ENCODE results near the gene TEX22. TPM values are rescaled to one million over a fixed set of nuclear protein-coding genes. Genes with fewer than 3 reads are reported as not detected.

TEX22 gene
- polyA plus RNA-seq, 1 experiment = 0.17 TPM

- TF ChIP-seq CTCF (IDR thresholded peaks at IDR 0.05; ENCODE audit: insufficient read depth, low read depth, low read length) = no peak
- ChIA-PET CTCF (interaction anchor here (1.0 to 3.5 kb wide), 2 partner anchors 123 to 161 kb away, joined by 3 to 18 read pairs; partner anchors contain the start of gene TEDC1), POLR2A (no interaction called here)
- H3K36me3 ChIP-seq (ENCODE audit: control insufficient read depth, insufficient read depth, low read length) = peaks cover 3% of the 10 kb centered on the region; the same call in 1 of the 2 replicates
- DNase-seq (ENCODE audit: low read depth) = no peak
- no peak overlapping the region for H3K4me3 ChIP-seq (ENCODE audit: low read depth, low read length)
- no peaks in the 10 kb centered on the region for H3K27me3 ChIP-seq (ENCODE audit: control insufficient read depth, insufficient read depth, low read length)
Measured at GRCh38 chr14:105367116-105368031, 31.0 kb upstream of the TEX22 start.

GRCh38 chr14:105368032-105368417, 30.3 kb upstream of the TEX22 start:
- ChIA-PET POLR2A (no interaction called here), CTCF (interaction anchor here (1.0 kb wide), 1 partner anchor 160 kb away, joined by 3 read pairs; no protein-coding TSS in a partner anchor)
- no peak for DNase-seq (ENCODE audit: low read depth)
- Histone ChIP-seq H3K4me3 (ENCODE audit: low read depth, low read length) (no peak overlapping the region), H3K36me3 (ENCODE audit: control insufficient read depth, insufficient read depth, low read length) (peaks cover 3% of the 10 kb centered on the region; the same call in 1 of the 2 replicates), H3K27me3 (ENCODE audit: control insufficient read depth, insufficient read depth, low read length) (no peaks in the 10 kb centered on the region)
- TF ChIP-seq CTCF (IDR thresholded peaks at IDR 0.05; ENCODE audit: insufficient read depth, low read depth, low read length) = no peak

DNA sequence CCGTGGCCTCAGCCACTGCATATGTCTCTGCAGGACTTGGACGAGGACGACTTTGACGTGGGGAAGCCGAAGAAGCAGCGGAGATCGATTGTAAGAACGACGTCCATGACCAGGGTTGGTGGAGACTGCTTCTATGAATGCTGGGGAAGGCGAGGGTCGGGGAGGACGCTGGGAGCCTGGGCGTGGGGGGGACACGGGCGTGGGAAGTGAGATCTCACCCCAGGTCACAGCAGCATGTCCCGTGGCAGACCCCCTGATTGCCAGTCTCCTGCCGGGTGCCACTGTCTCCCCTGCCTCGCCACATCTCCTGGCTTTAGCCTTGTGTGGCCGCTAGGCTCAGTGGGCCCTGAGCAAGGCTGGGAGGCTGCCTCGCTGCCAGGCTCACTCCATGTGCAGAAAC, 29.9 kb upstream of the TEX22 start:
- H3K4me3 ChIP-seq (ENCODE audit: low read depth, low read length) = no peak overlapping the region
- peaks cover 3% of the 10 kb centered on the region; the same call in 1 of the 2 replicates for H3K36me3 ChIP-seq (ENCODE audit: control insufficient read depth, insufficient read depth, low read length)
- H3K27me3 ChIP-seq (ENCODE audit: control insufficient read depth, insufficient read depth, low read length) = no peaks in the 10 kb centered on the region
- CTCF ChIA-PET = interaction anchor here (0.9 to 5.7 kb wide), 3 partner anchors 9 to 121 kb away, joined by 3 to 25 read pairs (median 6); no protein-coding TSS in a partner anchor
- POLR2A ChIA-PET = no interaction called here
- DNase-seq (ENCODE audit: low read depth) = no peak
- no peak for TF ChIP-seq CTCF (IDR thresholded peaks at IDR 0.05; ENCODE audit: insufficient read depth, low read depth, low read length)

DNA sequence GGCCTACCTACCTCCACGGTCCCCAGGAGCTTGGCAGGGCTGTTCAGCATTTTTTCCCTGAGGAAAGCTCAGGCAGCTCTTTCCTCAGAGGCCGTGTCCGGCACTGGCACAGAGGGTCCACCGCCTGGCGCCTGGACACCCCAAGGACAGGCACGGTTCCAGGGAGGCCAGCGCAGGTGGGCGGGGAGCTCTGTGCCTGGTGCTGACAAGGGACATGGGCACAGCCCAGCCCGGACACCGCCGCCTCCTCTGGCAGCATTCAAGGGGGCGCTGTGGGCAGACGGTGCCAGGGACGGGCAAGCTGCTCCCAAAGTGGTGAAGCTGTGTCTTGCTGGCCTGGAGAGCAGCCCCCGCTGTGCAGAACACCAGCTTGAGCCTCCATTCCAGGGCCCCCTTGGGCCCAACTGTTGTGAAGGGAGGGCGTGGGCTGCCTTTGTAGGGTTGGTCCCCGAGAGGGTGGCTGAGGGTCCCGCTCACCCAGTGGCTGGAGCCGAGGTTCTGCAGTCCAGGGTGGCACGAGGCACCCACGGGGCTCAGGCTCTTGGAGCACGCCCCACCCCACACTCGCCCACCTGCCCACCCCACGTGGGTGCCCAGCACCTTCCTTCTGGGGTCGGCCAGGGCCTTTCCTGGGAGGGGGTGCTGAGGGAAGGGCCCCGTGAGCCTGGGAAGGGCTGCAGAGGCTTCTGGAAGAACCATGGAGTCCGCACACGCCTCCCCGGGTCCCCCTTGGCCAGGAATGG, 29.3 kb upstream of the TEX22 start:
- no peak for DNase-seq (ENCODE audit: low read depth)
- Histone ChIP-seq H3K4me3 (ENCODE audit: low read depth, low read length) (no peak overlapping the region), H3K27me3 (ENCODE audit: control insufficient read depth, insufficient read depth, low read length) (no peaks in the 10 kb centered on the region), H3K36me3 (ENCODE audit: control insufficient read depth, insufficient read depth, low read length) (peaks cover 3% of the 10 kb centered on the region; the same call in 1 of the 2 replicates)
- ChIA-PET POLR2A (no interaction called here), CTCF (interaction anchor here (0.9 to 5.7 kb wide), 4 partner anchors 9 to 121 kb away, joined by 3 to 25 read pairs (median 6); no protein-coding TSS in a partner anchor)
- no peak for TF ChIP-seq CTCF (IDR thresholded peaks at IDR 0.05; ENCODE audit: insufficient read depth, low read depth, low read length)

DNA sequence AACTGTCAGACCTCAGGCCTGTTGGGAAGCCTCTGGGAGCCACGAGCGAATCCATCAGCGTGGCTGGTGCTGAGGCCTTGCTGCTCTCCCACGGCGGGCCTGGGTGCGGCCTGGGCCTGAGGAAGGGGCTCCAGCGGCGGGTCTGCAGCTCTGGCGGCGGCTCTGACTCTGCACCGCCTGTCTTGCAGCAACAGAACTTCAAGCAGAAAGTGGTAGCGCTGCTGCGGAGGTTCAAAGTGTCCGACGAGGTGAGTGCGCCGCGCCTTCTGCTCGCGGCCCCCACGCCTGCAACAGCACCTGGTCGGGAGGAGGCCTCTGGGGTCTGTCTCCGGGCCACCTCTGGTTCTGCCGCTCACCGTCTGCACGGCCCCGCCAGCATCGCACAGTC, 28.7 kb upstream of the TEX22 start:
- ChIA-PET CTCF (interaction anchor here (1.0 to 5.7 kb wide), 10 partner anchors 8 to 162 kb away, joined by 3 to 84 read pairs (median 10); partner anchors contain the start of genes TEDC1 and TMEM121), POLR2A (no interaction called here)
- no peak for TF ChIP-seq CTCF (IDR thresholded peaks at IDR 0.05; ENCODE audit: insufficient read depth, low read depth, low read length)

More for the DNA sequence above, 28.7 kb upstream of the TEX22 start:
- Histone ChIP-seq H3K27me3 (ENCODE audit: control insufficient read depth, insufficient read depth, low read length) (no peaks in the 10 kb centered on the region), H3K4me3 (ENCODE audit: low read depth, low read length) (no peak overlapping the region), H3K36me3 (ENCODE audit: control insufficient read depth, insufficient read depth, low read length) (peaks cover 3% of the 10 kb centered on the region; the same call in 1 of the 2 replicates)
- no peak for DNase-seq (ENCODE audit: low read depth)
